ENCODE data around the gene PSTK.

PSTK gene

DNA sequence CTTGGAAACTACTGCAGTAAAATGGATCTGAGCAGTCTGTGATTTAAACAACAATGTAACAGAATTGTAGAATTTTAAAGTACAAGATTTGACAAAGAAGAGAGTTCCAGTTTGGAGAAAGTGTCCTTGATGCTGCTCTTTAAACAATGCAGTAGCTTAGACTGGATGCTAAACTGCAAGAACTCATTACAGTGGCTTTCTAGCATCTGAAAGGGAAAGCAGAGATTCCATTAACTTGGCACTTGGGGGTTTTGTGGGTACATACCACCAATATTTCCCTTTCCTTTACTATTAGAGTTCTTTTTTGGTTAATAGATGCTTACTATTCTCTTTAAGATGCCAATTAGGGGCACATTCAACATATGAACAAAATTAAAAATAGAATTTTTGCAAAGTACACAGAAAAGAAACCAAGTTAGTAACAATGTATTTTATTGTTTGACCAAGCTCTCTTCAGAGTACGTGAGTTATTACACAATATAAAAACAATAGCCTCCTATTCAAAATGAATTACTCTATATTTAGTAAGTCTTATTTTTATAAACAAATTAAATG, 11.9 kb downstream of the PSTK start:
- no peak for TF ChIP-seq EGR1 (IDR thresholded peaks at IDR 0.05)
- TF ChIP-seq REST (IDR thresholded peaks at IDR 0.05; ENCODE audit: low read depth) = no peak
- TF ChIP-seq YY1 (IDR thresholded peaks at IDR 0.05; ENCODE audit: low read depth) = no peak
- TF ChIP-seq, protein P1, sequence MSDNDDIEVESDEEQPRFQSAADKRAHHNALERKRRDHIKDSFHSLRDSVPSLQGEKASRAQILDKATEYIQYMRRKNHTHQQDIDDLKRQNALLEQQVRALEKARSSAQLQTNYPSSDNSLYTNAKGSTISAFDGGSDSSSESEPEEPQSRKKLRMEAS (IDR thresholded peaks at IDR 0.05) = no peak
- TF ChIP-seq CEBPB (IDR thresholded peaks at IDR 0.05) = no peak
- TF ChIP-seq EP300 (IDR thresholded peaks at IDR 0.05; ENCODE audit: borderline replicate concordance) = no peak
- no peak for TF ChIP-seq NFIC (IDR thresholded peaks at IDR 0.05)
- no peak for TF ChIP-seq CREB1 (IDR thresholded peaks at IDR 0.05; ENCODE audit: low read depth)
- no peak for TF ChIP-seq TAF1 (IDR thresholded peaks at IDR 0.05; ENCODE audit: low read depth)
- no peak for TF ChIP-seq FOXM1 (IDR thresholded peaks at IDR 0.05; ENCODE audit: borderline replicate concordance, low read depth)
- TF ChIP-seq, protein P2, sequence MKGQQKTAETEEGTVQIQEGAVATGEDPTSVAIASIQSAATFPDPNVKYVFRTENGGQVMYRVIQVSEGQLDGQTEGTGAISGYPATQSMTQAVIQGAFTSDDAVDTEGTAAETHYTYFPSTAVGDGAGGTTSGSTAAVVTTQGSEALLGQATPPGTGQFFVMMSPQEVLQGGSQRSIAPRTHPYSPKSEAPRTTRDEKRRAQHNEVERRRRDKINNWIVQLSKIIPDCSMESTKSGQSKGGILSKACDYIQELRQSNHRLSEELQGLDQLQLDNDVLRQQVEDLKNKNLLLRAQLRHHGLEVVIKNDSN (IDR thresholded peaks at IDR 0.05) = no peak
- no peak for TF ChIP-seq RAD21 (IDR thresholded peaks at IDR 0.05; ENCODE audit: low read depth)
- no peak for TF ChIP-seq ZBTB7A (IDR thresholded peaks at IDR 0.05; ENCODE audit: low read depth)
- TF ChIP-seq TCF12 (IDR thresholded peaks at IDR 0.05; ENCODE audit: low read depth) = no peak
- TF ChIP-seq TEAD4 (IDR thresholded peaks at IDR 0.05) = no peak

DNA sequence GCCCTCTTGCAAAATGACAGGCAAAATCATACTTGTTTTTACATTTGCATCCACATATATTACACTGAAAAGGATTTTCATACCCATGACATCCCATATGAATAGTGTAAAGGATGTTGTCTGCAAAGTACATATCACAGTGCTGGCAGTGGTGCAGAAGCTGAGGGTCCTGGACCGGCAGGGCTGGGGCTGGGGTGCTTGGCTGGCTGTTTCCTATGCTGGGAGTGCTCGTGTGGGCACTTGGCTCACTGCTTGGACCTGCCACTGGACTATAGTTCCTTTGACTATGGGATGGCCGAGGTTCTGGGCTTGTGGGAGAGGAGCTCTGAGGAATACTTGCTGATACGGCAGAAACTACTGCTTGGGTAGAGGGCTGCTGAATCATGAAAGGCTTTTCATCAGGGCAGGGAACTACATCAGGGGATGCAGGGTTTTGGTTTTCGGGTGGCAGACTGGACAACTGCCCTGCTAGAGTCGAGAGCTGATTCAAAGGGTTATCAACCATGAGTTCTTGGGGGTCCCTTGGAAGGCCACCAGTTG, 13.7 kb downstream of the PSTK start:
- no peak for TF ChIP-seq TEAD4 (IDR thresholded peaks at IDR 0.05)

- TF ChIP-seq YY1 (IDR thresholded peaks at IDR 0.05; ENCODE audit: low read depth) (no peak), EP300 (IDR thresholded peaks at IDR 0.05; ENCODE audit: borderline replicate concordance) (no peak), TEAD4 (IDR thresholded peaks at IDR 0.05) (no peak), FOXM1 (IDR thresholded peaks at IDR 0.05; ENCODE audit: borderline replicate concordance, low read depth) (no peak), NFIC (IDR thresholded peaks at IDR 0.05) (no peak), ZBTB7A (IDR thresholded peaks at IDR 0.05; ENCODE audit: low read depth) (no peak), TCF12 (IDR thresholded peaks at IDR 0.05; ENCODE audit: low read depth) (no peak), REST (IDR thresholded peaks at IDR 0.05; ENCODE audit: low read depth) (no peak), RAD21 (IDR thresholded peaks at IDR 0.05; ENCODE audit: low read depth) (no peak), CEBPB (IDR thresholded peaks at IDR 0.05) (no peak)
- TF ChIP-seq, protein P1 (IDR thresholded peaks at IDR 0.05) = no peak
Observed at GRCh38 chr10:122995936-122996335, 15.7 kb downstream of the PSTK start.

DNA sequence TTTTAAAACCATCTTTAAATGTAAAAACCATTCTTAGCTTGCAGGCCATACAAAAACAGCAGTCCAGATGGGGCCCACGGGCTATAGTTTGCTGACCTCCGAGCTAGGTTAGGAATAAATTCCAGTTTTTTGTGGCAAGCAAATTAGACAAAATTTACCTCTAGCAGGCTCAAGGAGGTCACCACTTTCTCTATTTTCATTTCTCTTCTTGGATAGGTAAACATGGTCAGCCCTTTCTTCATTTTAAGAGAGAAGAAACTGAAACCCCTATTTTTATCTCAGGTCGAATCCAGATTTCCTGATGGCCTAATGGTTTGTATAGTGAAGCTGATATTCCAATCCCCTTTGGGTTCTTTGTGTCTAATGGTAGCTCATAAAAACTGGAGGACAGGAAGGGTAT, 17.7 kb downstream of the PSTK start:
- TF ChIP-seq REST (IDR thresholded peaks at IDR 0.05; ENCODE audit: low read depth) (no peak), RAD21 (IDR thresholded peaks at IDR 0.05; ENCODE audit: low read depth) (no peak), ZBTB7A (IDR thresholded peaks at IDR 0.05; ENCODE audit: low read depth) (no peak), FOXM1 (IDR thresholded peaks at IDR 0.05; ENCODE audit: borderline replicate concordance, low read depth) (no peak), YY1 (IDR thresholded peaks at IDR 0.05; ENCODE audit: low read depth) (no peak), TAF1 (IDR thresholded peaks at IDR 0.05; ENCODE audit: low read depth) (no peak), TEAD4 (IDR thresholded peaks at IDR 0.05) (no peak), NFIC (IDR thresholded peaks at IDR 0.05) (no peak)
- TF ChIP-seq, protein P2 (IDR thresholded peaks at IDR 0.05) = no peak
- TF ChIP-seq, protein P1 (IDR thresholded peaks at IDR 0.05) = no peak
